Hepatic stellate cell (primary cell): ENCODE data around the gene MT1E.
"Not testable (repeated sequence)": the region's sequence is repeated elsewhere in the genome, so short reads cannot be mapped to it uniquely, and the experiment has no call there.

ENCODE experiments used
- DNase-seq: peaks from one replicate; pipeline ENCODE4 v3.0.0; 2011; ENCODE audit warnings: low spot score

The MT1E gene

DNA sequence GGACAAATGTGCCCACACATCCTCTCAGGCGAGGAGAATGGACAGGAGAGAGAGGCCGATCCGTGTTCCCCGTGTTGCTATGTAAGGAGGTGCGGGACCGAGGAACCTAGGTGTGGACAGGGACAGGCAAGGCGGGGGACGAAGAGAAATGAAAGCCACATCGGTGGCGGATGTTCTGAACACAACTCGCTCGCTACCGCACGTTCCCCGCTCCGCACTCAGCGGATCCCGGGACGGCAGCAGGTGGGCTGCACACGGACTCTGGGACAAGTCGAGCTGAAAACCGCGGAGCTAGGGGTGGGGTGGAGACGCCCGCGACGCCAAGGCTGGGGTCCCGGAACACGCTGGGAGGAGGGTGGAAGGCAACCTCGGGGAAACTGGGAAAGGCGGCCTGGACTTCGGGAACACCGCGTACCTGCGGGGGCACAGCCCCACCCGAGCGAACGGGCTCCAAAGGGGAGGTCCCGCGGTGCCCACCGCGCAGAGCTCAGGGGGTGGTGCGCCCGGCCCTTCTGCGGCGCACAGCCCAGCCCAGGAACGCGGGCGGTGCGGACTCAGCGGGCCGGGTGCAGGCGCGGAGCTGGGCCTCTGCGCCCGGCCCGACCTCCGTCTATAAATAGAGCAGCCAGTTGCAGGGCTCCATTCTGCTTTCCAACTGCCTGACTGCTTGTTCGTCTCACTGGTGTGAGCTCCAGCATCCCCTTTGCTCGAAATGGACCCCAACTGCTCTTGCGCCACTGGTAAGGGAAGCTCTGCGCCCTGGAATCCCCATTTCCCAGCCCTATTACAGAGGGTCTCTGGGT lies at the start of gene MT1E:
TSS of gene MT1E (plus strand) at position 642 of the 803 bp plus-strand sequence. CDS start at position 713, 71 bp downstream.
- peak; percentile 88 for DNase-seq

DNA sequence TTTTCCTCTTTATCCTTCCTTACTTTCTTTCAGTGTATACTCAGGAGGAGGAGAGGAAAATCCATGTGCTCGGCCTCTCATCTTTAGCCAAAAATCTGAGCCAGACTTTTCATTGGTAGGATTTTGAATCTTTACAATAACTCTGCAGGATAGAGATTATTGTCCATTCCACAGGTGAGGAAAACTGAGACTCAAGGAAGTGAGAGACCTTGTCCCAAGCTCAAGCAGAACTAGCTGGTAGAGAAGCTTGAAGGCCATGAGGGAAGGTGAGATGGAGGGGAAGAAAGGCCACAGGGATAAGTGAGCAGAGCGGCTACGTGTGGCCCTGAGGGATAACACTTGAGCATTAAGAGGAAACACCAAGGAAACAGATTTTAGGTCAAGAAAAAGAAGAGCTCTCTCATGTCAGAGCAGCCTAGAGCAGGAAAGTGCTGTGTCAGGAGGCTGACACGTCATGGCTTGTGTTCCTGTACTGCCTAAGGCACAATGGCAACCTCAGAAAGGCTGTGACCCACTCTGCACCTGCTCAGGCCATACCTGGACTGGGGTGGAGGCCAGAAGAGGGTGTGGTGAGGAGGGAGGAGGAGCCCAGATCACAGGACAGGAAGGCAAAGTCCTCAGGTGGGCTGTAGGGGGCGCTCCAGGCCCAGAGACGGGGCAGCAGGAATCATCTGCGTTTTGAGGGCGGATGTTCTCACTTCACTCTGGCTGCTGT lies 48.8 kb upstream of the MT1E start:
- peak; percentile 43 for DNase-seq

- no peak for DNase-seq
Measured at GRCh38 chr16:56577300-56577625, 48.3 kb upstream of the MT1E start.

- DNase-seq = no peak
Measured at GRCh38 chr16:56580391-56581048, 45.1 kb upstream of the MT1E start.

DNA sequence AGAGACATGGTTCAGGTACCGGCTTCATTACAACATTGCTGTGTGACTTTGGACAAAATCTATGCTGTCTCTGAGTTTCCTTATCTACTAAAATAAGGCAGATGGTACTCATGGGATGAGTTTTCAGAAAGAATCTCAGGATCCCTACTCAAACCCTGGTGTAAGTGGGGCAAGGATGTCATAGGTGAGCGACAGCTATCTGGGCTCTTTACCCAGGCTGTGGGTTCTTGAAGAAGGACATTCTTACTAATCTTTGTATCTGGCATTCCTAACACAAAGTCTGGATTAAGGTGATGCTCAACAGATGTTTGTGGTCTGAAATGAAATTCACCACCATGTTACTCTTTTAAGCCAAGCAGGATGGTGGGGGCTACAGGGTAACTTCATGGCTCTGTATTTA lies 42.7 kb upstream of the MT1E start:
- not testable (repeated sequence) for DNase-seq

GRCh38 chr16:56583351-56584168 lies 42.0 kb upstream of the MT1E start:
- no peak for DNase-seq

GRCh38 chr16:56584276-56584675 lies 41.3 kb upstream of the MT1E start:
- no peak for DNase-seq

GRCh38 chr16:56588781-56589140 lies 36.8 kb upstream of the MT1E start:
- no peak for DNase-seq

DNA sequence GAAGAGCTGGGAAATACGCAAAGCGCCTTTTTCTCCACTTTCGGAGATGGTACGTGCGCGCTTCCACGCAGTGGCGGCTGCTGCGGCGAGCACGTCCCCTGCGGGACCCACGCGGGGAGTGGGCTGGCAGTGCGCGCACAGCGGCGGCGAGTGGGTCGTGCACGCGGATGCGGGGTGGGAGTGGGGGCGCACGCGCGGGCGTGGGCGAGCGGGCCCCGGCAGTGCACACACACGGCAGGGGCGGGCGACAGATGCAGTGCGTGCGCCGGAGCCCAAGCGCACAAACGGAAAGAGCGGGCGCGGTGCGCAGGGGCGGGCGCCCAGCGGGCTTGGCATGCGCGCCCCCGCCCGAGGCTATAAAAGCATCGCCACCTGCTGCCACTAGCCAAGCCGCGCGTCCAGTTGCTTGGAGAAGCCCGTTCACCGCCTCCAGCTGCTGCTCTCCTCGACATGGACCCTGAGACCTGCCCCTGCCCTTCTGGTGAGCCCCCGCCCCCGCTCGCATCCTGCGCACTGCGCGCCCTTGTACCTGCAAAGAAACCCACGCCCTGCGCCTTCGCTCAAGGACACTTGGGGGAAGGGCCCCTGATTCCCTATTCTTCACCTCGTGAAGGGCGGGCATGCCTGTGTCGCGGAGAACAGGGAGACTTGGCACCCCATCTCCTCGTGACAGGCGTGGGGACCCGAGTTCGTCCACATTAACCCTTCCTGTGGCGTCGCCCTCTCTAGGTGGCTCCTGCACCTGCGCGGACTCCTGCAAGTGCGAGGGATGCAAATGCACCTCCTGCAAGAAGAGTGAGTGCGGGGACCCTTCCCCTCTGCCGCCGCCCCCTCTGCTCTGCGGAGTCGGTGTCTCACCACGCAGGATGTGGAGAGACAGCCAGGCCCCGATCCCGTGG lies 36.2 kb upstream of the MT1E start, which contains the start of gene MT3:
TSS of gene MT3 (plus strand) at position 388 of the 899 bp plus-strand sequence. CDS start at position 451, 63 bp downstream.
- no peak for DNase-seq

DNA sequence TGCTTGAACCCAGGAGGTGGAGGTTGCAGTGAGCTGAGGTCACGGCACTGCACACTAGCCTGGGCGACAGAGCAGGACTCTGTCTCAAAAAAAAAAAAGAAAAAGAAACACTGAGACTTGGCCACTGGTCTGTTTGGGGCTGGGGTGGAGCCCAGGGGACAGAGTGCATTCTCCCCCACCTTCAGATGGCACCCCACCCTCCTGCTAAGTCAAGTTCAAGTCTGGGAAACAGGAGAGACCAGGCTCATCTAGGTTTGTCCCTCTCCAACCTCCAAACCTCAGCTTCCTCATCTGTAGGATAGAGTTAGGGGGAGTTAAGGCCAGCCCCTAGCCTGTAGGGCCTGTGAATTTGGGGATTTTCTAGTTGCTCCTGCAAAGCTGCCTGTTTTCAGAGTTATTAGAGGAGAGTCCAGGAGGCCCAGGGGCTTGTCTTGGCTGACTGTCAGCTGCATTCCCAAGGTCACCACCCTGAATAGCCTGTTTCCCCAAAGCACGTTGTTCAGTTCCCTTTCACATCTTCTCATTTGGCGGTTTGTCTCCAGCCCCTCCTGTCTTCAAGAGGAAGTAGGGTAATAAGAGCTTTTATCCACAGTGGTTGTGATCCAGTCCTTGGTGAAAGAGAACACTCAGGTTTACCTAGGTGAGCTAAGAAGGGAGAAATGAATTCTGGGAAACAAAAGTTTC lies 34.1 kb upstream of the MT1E start:
- no peak for DNase-seq

GRCh38 chr16:56593573-56594291 lies 31.8 kb upstream of the MT1E start:
- DNase-seq = no peak

- DNase-seq = no peak
Measured at GRCh38 chr16:56594292-56594619, 31.3 kb upstream of the MT1E start.

- peak; percentile 72 for DNase-seq
Measured at GRCh38 chr16:56600398-56600999, 25.1 kb upstream of the MT1E start.

DNA sequence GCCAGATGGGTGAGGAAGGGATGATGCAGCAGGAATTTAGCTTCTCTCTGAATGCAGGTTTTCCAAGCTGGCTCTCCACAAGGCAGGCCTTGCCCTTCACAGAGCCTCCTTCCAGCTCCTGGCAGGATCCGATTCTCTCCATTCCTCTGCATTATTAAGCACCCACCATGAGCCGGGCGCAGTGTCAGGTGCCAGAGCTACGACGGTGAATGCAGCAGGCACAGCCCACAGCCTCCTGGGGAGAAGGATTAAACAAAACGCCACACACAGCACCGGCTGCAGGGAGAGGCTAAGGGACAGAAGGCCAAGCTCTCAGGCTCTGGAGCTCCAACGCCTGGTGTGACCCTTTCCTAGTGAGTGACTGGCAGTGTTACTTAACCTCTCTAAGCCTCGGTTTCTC lies 24.3 kb upstream of the MT1E start:
- no peak for DNase-seq

DNA sequence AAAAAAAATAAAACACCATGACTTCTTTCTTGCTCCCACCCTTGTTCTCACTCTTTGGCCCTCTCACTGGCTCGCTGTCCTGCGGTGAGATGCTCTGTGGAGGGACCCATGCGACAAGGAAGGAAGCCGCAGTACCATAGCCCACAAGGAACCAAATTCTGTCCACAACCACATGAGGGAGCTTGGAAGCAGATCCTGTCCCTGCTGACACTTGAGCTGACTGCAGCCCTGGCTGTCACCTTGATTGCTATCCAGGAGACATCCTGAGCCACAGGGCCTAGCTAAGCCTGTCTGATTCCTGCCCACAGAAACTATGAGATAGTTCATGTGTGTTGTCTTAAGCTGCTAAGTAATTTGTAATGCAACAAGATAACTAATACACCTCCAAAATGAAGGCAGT lies 22.0 kb upstream of the MT1E start:
- DNase-seq = peak; percentile 45

- no peak for DNase-seq
Measured at GRCh38 chr16:56604966-56605365, 20.6 kb upstream of the MT1E start.

DNA sequence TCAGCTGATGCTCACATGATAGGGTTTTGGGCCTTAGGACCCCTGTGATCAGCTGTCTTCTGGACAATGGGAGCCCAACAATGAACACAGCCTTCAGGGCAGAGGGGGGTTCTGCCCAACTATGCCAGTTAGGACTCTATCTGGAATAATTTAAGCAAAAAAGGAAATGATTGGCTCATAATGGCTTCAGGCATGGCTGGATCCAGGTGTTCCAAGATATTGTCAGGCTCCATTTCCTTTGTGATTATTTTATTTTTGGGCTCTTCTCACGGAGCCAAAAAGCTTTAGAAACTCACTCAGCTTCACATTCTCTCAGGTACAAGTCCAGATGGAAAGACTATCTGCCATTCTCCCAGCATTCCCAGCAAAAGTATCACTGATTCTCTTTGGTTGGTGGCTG lies 20.1 kb upstream of the MT1E start:
- DNase-seq = no peak

GRCh38 chr16:56606071-56606475 lies 19.5 kb upstream of the MT1E start:
- peak; percentile 53 for DNase-seq

DNA sequence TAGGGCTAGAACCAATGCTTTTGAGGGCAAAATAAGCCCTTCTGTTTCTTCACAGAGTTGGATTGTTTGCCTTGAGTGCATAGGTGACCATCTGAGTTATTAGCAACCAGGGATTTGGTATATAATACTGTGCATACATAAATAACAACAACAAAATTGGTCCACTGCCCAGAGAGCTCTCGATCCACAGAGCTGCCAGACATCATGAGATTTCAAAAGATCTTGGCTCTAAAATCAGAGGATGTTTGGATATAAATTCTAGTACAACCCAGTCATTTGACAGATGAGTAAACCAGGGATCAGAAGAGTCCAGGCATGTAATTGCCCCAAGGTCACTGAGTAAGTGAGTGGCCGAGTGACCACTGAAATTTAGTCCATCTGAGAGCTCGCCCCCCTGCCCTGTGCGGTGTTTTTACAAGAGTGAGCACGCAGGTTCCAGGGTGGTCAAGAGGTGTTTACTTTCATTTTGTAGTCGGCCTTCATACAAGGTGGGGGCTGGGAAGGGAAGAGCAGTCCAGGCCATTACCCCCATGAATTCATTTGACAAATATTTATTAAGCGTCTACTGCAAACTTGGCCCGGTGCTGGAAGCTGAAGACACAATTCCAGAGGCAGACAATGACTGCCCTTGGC lies 19.0 kb upstream of the MT1E start:
- peak; percentile 56 for DNase-seq
